Lung (tissue), 12 donors: ENCODE measurements around the gene GNPAT. TPM values are rescaled to one million over a fixed set of nuclear protein-coding genes. Genes with fewer than 3 reads are reported as not detected.

ENCODE experiments used
- ATAC-seq: fragments of 200-7000 bp; cut with Tn5 transposase; one replicate; pipeline ENCODE4 v1.9.1; 2020; ENCODE audit warnings: moderate number of reproducible peaks; ENCODE audit not compliant: insufficient read depth, low FRiP score
- DNase-seq, 3 donors: peaks; one replicate each; pipeline ENCODE4 v3.0.0-alpha.2; 2013 to 2017
- H3K27ac ChIP-seq, 2 donors: one replicate each; pipeline ENCODE4 v1.5.1; 2013; ENCODE audit warnings: mild to moderate bottlenecking in 2 of 2, moderate library complexity in 2 of 2, control low read depth in 1 of 2, inconsistent platforms in 1 of 2, low read depth in 1 of 2, low read length in 1 of 2
- H3K27me3 ChIP-seq, 3 donors: one replicate each; pipeline ENCODE4 v1.5.1; 2013; ENCODE audit warnings: low read length in 2 of 3; ENCODE audit not compliant: control insufficient read depth in 3 of 3, insufficient read depth in 3 of 3
- H3K36me3 ChIP-seq, 4 donors: one replicate each; pipeline ENCODE4 v1.5.1; 2013; ENCODE audit warnings: low read length in 4 of 4, mild to moderate bottlenecking in 1 of 4, moderate library complexity in 1 of 4; ENCODE audit not compliant: control insufficient read depth in 4 of 4, insufficient read depth in 4 of 4
- H3K4me1 ChIP-seq, 5 donors: one replicate each; pipeline ENCODE4 v1.5.1; 2013; ENCODE audit warnings: low read length in 5 of 5, mild to moderate bottlenecking in 2 of 5, moderate library complexity in 1 of 5; ENCODE audit not compliant: control insufficient read depth in 5 of 5, insufficient read depth in 5 of 5
- H3K4me3 ChIP-seq: one replicate; pipeline ENCODE4 v1.5.1; 2013; ENCODE audit warnings: mild to moderate bottlenecking, control low read depth, moderate library complexity
- H3K9ac ChIP-seq, 2 donors: one replicate each; pipeline ENCODE4 v1.5.1; 2013; ENCODE audit warnings: low read length in 2 of 2, control low read depth in 1 of 2; ENCODE audit not compliant: insufficient read depth in 1 of 2
- H3K9me3 ChIP-seq, 4 donors: one replicate each; pipeline ENCODE4 v1.5.1; 2013; ENCODE audit warnings: low read length in 3 of 4, mild to moderate bottlenecking in 1 of 4, moderate library complexity in 1 of 4; ENCODE audit not compliant: control insufficient read depth in 4 of 4, insufficient read depth in 3 of 4
- WGBS, 2 donors: extraction: QIAGEN DNeasy Blood & Tissue Kit; methylation state at CpG; one replicate each; pipeline ENCODE4 v1.1.7; 2013; 5-methylcytosine and 5-hydroxymethylcytosine counted together
- polyA plus RNA-seq, 2 donors: library from polyadenylated mRNA; stranded (reverse); fragments of 200-250 nt; gene quantifications; one replicate each; pipeline ENCODE4 v1.2.1, GENCODE V29; 2013
- total RNA-seq, 2 donors: library from RNA; depleted of rRNA in 1 of 2; stranded (reverse); fragments of >200 nt in 1 of 2; gene quantifications; one replicate each; pipeline ENCODE4 v1.2.1, GENCODE V29; 2014 to 2021
- TF ChIP-seq, protein P1 (sequence below): IDR thresholded peaks from 2 replicates; pipeline ENCODE4 v1.5.1; 2012; ENCODE audit warnings: mild to moderate bottlenecking; ENCODE audit errors: control extremely low read depth, extremely low read depth
- donor health status: control.
- donor health status: control.
- donor health status: Bipolar disorder and iron deficiency.
- donor health status: healthy.
- donor health status: DM: yes; HTN: yes; CAD: no.

Gene GNPAT
- total and polyA plus RNA-seq, 4 donors = 24.6 to 50.5 (median 37.1) TPM

DNA sequence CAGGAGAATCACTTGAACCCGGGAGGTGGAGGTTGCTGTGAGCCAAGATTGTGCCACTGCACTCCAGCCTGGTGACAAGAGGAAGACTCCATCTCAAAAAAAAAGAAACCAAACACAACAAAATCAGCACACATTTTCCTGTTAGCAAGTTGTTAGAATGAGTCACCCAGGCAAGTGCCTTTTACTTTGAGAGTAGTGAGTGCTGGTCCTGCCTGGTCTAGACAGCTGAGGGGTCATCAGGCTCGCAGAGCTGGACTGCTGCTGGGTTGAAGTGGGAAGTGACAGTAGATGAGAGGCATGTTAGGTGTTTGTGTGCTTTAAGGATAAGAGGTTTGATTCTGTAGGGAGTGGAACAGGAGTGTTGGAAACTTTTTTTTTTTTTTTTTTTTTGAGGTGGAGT is 31.9 kb downstream of the GNPAT start:
- no peak overlapping the region for H3K4me3 ChIP-seq
- H3K9me3 ChIP-seq = no peaks in the 10 kb centered on the region
- H3K27ac ChIP-seq = no peak overlapping the region
- TF ChIP-seq, protein P1, sequence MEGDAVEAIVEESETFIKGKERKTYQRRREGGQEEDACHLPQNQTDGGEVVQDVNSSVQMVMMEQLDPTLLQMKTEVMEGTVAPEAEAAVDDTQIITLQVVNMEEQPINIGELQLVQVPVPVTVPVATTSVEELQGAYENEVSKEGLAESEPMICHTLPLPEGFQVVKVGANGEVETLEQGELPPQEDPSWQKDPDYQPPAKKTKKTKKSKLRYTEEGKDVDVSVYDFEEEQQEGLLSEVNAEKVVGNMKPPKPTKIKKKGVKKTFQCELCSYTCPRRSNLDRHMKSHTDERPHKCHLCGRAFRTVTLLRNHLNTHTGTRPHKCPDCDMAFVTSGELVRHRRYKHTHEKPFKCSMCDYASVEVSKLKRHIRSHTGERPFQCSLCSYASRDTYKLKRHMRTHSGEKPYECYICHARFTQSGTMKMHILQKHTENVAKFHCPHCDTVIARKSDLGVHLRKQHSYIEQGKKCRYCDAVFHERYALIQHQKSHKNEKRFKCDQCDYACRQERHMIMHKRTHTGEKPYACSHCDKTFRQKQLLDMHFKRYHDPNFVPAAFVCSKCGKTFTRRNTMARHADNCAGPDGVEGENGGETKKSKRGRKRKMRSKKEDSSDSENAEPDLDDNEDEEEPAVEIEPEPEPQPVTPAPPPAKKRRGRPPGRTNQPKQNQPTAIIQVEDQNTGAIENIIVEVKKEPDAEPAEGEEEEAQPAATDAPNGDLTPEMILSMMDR = no peak
- peak; percentile 84 for ATAC-seq
- H3K27me3 ChIP-seq = no peaks in the 10 kb centered on the region
- WGBS, 2 donors = 62 to 89% methylated on average over 2 of the region's 2 CpGs
- H3K9ac ChIP-seq = no peak overlapping the region
- no peaks in the 10 kb centered on the region for H3K4me1 ChIP-seq
- no peak for DNase-seq
- H3K36me3 ChIP-seq = peaks cover 23 to 52% (median 36%) of the 10 kb centered on the region in 4 donors

DNA sequence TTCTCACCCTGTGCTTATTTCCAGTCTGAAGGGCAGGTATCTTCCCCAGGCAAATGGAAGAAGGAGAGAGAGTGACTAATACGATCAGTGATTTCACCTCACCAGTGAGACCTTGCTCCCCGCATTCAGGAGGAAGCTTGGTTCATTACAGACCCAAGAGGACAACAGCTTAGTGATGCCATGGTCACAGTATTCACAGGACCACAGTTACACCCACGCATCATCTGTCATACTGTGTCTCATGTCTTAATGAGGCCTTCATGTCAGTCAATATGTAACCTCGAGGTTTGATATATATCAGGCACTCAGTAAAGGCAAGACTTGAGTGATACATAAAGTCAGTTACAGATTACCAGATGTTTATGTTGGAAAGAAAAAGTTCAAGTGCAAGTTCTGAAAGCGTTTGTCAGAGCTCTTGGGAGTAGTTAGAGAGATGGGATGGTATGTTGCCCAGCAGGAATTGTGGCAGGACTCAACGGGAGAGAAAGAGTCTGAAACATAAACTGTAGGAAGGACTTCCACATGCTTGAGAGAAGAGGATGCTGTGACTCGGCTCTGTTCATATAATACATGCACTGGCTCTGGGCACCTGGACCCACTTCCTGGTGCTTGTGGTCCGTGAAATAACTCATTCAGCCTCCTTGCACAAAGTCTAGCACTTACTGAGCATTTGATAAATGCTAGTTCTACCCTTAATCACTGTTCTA is 33.3 kb downstream of the GNPAT start:
- Histone ChIP-seq H3K36me3 (peaks cover 14 to 52% (median 33%) of the 10 kb centered on the region in 4 donors), H3K9me3 (no peaks in the 10 kb centered on the region), H3K27ac (no peak overlapping the region), H3K9ac (no peak overlapping the region), H3K4me3 (no peak overlapping the region), H3K4me1 (no peaks in the 10 kb centered on the region), H3K27me3 (no peaks in the 10 kb centered on the region)
- 75 to 90% methylated on average over 8 of the region's 8 CpGs for WGBS, 2 donors
- peak in 1 of 3 donors; percentile 23 for DNase-seq
- TF ChIP-seq, protein P1 = no peak
- no peak for ATAC-seq

DNA sequence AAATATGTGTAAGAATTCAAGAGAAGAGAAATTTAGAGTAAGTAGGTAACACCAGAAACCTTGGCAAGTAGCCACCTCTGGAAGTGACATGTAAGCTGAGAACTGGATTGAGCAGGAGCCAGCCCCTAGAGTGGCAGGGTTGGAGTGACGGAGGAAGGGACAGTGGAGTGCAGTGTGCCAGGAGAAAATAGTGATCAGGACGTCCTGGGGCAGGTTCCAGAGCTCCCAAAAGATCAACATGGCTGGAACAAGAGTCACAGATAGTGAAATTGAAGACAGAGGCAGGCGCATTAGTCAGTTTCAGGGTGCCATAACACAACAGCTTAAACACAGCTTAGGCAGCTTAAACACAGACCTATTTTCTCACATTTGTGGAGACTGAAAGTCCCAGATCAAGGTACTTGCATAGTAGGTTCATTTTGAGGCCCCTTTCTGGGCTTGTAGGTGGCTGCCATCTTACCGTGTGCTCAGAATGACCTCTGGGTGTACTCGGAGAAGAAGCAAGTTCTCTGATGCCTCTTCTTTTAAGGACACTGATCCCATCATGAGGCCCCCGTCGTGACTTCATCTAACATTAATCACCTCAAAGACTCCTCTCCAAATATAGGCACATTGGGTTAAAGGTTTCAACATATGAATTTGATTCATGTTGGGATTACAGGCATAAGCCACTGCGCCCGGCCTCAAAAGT is 37.2 kb downstream of the GNPAT start:
- no peak overlapping the region for H3K4me3 ChIP-seq
- H3K9me3 ChIP-seq = no peaks in the 10 kb centered on the region
- no peaks in the 10 kb centered on the region for H3K27me3 ChIP-seq
- no peak overlapping the region for H3K9ac ChIP-seq
- ATAC-seq (no peak), DNase-seq (peak; percentile 44 to 79 (median 56))
- H3K4me1 ChIP-seq = no peaks in the 10 kb centered on the region
- WGBS, 2 donors = 87 to 91% methylated on average over 9 of the region's 9 CpGs
- peaks cover 6 to 36% (median 21%) of the 10 kb centered on the region in 4 donors for H3K36me3 ChIP-seq
- TF ChIP-seq, protein P1 = no peak
- peak overlapping the region in 1 of 2 donors; percentile 73 for H3K27ac ChIP-seq
